Measurements from ENCODE around the gene SGIP1.

DNA sequence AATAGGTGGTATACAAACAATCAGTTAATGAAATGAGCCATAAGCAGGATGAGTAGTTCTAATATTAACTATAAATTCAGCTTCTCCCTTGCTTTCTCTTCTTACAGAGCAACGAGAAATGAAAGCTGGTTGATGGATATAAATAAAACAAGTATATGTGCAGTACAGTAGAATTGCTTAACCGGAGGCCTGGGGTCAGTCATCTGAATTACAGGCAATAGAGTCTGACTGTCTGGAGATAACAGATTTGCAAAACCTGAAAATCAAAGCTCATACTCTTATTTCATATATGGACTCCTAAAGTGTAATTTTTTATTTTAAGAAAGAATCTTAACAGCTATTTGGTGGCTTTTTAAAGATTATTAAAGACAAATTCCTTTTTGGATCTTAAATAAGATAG is 43.1 kb upstream of the SGIP1 start:
- TF ChIP-seq, protein P1, sequence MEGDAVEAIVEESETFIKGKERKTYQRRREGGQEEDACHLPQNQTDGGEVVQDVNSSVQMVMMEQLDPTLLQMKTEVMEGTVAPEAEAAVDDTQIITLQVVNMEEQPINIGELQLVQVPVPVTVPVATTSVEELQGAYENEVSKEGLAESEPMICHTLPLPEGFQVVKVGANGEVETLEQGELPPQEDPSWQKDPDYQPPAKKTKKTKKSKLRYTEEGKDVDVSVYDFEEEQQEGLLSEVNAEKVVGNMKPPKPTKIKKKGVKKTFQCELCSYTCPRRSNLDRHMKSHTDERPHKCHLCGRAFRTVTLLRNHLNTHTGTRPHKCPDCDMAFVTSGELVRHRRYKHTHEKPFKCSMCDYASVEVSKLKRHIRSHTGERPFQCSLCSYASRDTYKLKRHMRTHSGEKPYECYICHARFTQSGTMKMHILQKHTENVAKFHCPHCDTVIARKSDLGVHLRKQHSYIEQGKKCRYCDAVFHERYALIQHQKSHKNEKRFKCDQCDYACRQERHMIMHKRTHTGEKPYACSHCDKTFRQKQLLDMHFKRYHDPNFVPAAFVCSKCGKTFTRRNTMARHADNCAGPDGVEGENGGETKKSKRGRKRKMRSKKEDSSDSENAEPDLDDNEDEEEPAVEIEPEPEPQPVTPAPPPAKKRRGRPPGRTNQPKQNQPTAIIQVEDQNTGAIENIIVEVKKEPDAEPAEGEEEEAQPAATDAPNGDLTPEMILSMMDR (IDR thresholded peaks at IDR 0.05; ENCODE audit: low read length) = no peak
- no peak for TF ChIP-seq EZH2 (IDR thresholded peaks at IDR 0.05; ENCODE audit: borderline replicate concordance, low read length)
